GM10266 (cell line): ENCODE results near the gene RBM18.

ENCODE experiments used
- DNase-seq: peaks from one replicate; pipeline ENCODE4 v3.0.0; 2012; ENCODE audit errors: extremely low spot score
- CTCF ChIP-seq: IDR thresholded peaks from 2 replicates; pipeline ENCODE4 v1.5.1; 2012; ENCODE audit warnings: mild to moderate bottlenecking, low read depth; ENCODE audit not compliant: control insufficient read depth, insufficient read depth; ENCODE audit errors: missing control alignments

RBM18 gene

GRCh38 chr9:122276096-122276495 lies 11.5 kb upstream of the RBM18 start:
- TF ChIP-seq CTCF: no peak

DNA sequence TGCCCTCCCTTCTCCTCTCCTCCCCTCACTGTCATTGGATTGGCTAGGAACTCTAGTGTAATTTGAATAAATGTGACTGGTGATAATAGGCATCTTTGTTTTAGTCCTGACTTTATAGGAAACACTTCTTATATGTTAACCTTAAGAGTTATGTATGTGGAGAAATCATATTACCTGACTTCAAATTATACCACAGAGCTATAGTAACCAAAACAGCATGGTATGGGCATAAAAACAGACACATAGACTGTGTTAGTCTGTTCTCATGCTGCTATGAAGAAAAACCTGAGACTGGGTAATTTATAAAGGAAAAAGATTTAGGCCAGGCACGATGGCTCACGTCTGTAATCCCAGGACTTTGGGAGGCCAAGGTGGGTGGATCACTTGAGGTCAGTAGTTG lies 9.4 kb upstream of the RBM18 start:
- no peak for DNase-seq
- TF ChIP-seq CTCF: no peak

More at GRCh38 chr9:122276096-122276495, 11.5 kb upstream of the RBM18 start:
- DNase-seq: no peak

DNA sequence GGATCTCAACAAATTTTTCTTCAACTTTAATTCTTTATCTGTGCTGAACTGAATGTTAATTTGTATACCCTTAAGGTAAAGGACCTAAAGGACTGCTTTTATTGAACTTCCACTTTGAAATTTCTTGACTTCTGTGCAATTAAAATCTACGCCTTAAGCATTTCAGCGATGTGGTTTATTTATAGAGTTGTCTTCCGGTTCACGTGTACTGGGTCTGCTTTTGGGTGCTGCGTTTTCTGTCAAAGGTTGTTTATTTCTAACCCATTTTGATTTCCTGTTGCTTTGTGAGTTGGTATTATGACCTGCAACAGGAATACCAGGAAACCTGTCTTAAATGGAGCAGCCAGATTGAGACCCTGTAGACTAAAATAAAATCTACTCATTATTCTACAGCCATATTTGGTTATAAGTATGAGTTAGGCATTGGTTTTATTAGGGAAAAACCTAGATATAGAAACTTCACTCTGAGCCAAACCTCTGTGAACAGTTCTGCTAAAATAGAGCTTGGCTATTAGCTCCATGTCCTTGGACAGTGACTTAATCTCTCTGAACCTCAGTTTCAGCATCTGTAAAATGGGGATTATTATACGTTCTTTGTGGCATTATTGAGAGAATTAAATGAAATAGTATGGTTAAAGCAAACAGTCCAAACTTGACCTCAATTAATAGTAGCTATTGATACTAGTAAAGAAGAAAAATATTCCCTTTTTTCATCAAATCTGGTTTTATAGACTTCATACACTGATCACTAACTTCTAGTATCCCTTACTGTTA lies 3.6 kb upstream of the RBM18 start:
- DNase-seq: no peak
- no peak for TF ChIP-seq CTCF

GRCh38 chr9:122265149-122265915 lies 692 bp upstream of the RBM18 start:
- TF ChIP-seq CTCF: no peak
- DNase-seq: peak; percentile 38

DNA sequence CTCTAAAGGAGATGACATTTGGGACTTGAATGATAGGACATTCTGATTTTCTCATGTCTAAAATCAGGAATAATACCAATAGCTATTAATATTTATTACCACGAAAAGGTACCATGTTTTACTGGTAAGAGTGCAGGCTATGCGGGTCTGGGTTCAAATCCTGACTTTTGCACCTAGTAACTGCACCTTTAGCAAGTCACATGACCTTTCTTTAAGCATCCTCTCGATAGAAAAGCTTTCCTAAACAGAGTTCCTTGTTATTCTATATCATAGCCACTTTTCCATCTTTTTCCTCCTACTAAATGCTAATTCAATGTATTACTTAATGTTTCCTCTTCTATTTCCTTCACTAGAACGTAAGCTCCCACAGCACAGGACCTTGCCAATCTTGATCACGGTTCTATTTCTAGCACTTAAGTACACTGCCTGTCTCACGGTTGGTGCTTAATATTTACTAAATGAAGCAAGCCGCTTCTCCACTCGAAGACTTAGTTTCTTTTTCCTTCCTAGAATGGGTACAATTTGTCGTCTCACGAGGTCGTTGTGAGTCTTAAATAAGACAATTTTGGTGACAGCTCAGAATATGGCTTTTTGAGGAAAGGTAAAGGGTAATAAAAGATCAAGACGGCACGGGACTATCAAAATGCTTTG lies 816 bp downstream of the RBM18 start:
- TF ChIP-seq CTCF: no peak
- DNase-seq: peak; percentile 6

- no peak for DNase-seq
- no peak for TF ChIP-seq CTCF
Measured at GRCh38 chr9:122262073-122262472, 2.6 kb downstream of the RBM18 start.

- no peak for TF ChIP-seq CTCF
- no peak for DNase-seq
Measured at GRCh38 chr9:122261469-122261881, 3.2 kb downstream of the RBM18 start.
